HL-60 (cell line): ENCODE measurements around the gene RAB32.

Experiments used
- CTCF ChIP-seq: IDR thresholded peaks from one replicate; pipeline ENCODE4 v1.5.1; 2011; ENCODE audit warnings: low read length, control low read depth, inconsistent platforms; ENCODE audit not compliant: insufficient read depth
- POLR2AphosphoS5 ChIP-seq: IDR thresholded peaks from 2 replicates; pipeline ENCODE4 v1.6.1; 2012; ENCODE audit warnings: low read depth
- REST ChIP-seq: IDR thresholded peaks from 2 replicates; pipeline ENCODE4 v1.6.1; 2012; ENCODE audit warnings: low read depth; ENCODE audit not compliant: insufficient replicate concordance
- SPI1 ChIP-seq: IDR thresholded peaks from 2 replicates; pipeline ENCODE4 v1.6.1; 2012; ENCODE audit warnings: low read depth, mild to moderate bottlenecking, borderline replicate concordance

- no peak for TF ChIP-seq CTCF
- TF ChIP-seq SPI1: peak; percentile 81
- no peak for TF ChIP-seq REST
- no peak for TF ChIP-seq POLR2AphosphoS5
Observed at GRCh38 chr6:146574211-146574610, 30.6 kb downstream of the RAB32 start.
